ENCODE measurements around the gene LMAN2L. TPM values are rescaled to one million over a fixed set of nuclear protein-coding genes. Genes with fewer than 3 reads are reported as not detected.

The LMAN2L gene
- total RNA-seq, 1 donor from 2014 or later = 27.9 TPM

DNA sequence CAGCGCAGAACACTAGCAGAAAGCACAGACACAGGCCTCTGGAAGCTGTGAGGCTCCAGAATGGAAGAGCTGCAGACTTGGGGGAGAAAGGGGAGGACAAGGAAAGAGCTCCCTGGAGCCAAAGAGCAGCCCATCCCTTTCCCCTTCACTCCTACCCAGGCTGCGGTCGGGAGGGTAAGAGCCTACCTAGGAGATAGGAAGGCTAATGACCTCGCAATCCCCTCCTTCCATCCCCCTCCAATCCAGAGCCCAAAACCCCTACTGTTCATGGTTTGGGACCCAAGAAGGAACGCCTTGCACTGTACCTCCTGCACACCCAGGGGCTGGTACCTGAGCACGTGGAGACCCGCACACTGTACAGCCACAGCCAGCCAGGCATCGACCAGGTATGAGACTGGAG lies 39.8 kb downstream of the LMAN2L start:
- intact Hi-C loops (cut with micrococcal nuclease) = no loop called here
- Histone ChIP-seq H3K27ac (replicated peaks) (no peak overlapping the region), H3K27me3 (ENCODE audit: low read depth) (no peaks in the 10 kb centered on the region), H3K9me3 (replicated peaks) (no peaks in the 10 kb centered on the region), H3K4me1 (no peaks in the 10 kb centered on the region), H3K36me3 (peaks cover 23% of the 10 kb centered on the region), H3K4me3 (no peak overlapping the region)
- no peak for DNase-seq
- TF ChIP-seq, protein P1, sequence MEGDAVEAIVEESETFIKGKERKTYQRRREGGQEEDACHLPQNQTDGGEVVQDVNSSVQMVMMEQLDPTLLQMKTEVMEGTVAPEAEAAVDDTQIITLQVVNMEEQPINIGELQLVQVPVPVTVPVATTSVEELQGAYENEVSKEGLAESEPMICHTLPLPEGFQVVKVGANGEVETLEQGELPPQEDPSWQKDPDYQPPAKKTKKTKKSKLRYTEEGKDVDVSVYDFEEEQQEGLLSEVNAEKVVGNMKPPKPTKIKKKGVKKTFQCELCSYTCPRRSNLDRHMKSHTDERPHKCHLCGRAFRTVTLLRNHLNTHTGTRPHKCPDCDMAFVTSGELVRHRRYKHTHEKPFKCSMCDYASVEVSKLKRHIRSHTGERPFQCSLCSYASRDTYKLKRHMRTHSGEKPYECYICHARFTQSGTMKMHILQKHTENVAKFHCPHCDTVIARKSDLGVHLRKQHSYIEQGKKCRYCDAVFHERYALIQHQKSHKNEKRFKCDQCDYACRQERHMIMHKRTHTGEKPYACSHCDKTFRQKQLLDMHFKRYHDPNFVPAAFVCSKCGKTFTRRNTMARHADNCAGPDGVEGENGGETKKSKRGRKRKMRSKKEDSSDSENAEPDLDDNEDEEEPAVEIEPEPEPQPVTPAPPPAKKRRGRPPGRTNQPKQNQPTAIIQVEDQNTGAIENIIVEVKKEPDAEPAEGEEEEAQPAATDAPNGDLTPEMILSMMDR (IDR thresholded peaks at IDR 0.05; ENCODE audit: borderline replicate concordance) = no peak

DNA sequence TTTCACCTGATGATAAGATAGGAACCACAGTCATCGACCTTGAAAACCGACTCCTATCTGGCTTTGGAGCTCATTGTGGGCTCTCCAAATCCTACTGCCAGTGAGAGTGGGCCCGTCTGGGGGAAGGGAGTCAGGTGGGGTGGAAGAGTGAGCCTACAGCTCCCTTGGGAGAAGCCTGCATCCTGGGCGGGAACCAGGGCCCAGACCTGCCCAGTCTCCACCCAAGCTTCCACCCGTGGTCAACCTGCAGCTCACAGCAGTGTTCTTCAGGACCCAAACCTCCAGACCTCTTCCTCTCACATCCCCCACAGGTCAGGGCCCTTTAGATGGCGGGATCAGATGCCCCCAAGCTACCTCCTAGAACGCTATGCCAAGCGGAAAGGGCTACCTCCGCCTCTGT lies 40.2 kb downstream of the LMAN2L start:
- Histone ChIP-seq H3K9me3 (replicated peaks) (no peaks in the 10 kb centered on the region), H3K36me3 (peaks cover 21% of the 10 kb centered on the region), H3K27ac (replicated peaks) (no peak overlapping the region), H3K27me3 (ENCODE audit: low read depth) (no peaks in the 10 kb centered on the region), H3K4me1 (no peaks in the 10 kb centered on the region), H3K4me3 (no peak overlapping the region)
- no peak for DNase-seq
- intact Hi-C loops (cut with micrococcal nuclease) = no loop called here
- TF ChIP-seq, protein P1 (IDR thresholded peaks at IDR 0.05; ENCODE audit: borderline replicate concordance) = no peak

- intact Hi-C loops (cut with micrococcal nuclease) = no loop called here
Measured at GRCh38 chr2:96699021-96699420, 40.8 kb downstream of the LMAN2L start.

GRCh38 chr2:96698221-96698861 lies 41.5 kb downstream of the LMAN2L start:
- Histone ChIP-seq H3K4me1 (no peaks in the 10 kb centered on the region), H3K27me3 (ENCODE audit: low read depth) (no peaks in the 10 kb centered on the region), H3K4me3 (no peak overlapping the region), H3K36me3 (peaks cover 17% of the 10 kb centered on the region), H3K9me3 (replicated peaks) (no peaks in the 10 kb centered on the region), H3K27ac (replicated peaks) (no peak overlapping the region)
- intact Hi-C loops (cut with micrococcal nuclease) = no loop called here
- TF ChIP-seq, protein P1 (IDR thresholded peaks at IDR 0.05; ENCODE audit: borderline replicate concordance) = no peak
- DNase-seq = no peak

More at GRCh38 chr2:96699021-96699420, 40.8 kb downstream of the LMAN2L start:
- DNase-seq = no peak
- H3K27ac ChIP-seq (replicated peaks) = no peak overlapping the region
- TF ChIP-seq, protein P1 (IDR thresholded peaks at IDR 0.05; ENCODE audit: borderline replicate concordance) = no peak
- H3K27me3 ChIP-seq (ENCODE audit: low read depth) = no peaks in the 10 kb centered on the region
- no peaks in the 10 kb centered on the region for H3K4me1 ChIP-seq
- H3K4me3 ChIP-seq = no peak overlapping the region
- H3K36me3 ChIP-seq = peaks cover 18% of the 10 kb centered on the region
- H3K9me3 ChIP-seq (replicated peaks) = no peaks in the 10 kb centered on the region

DNA sequence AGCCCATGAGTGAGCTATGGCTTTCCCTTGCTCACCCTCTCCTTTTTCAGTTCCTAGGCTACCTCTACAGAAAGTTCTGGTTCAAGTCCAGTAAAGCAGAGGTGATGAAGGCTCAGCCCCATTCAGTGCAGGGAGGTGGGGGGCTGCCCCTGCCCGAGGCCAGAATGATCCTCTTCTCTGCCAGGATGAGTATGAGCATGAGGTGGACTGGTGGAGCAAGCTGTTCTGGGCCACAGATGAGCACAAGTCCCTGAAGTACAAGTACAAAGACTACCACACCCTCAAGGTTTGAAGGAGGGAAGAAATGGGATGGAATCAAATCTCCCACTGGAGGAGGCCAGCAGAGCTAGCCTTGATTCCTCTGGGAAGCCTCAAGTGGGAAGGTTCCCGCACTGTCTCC lies 42.4 kb downstream of the LMAN2L start:
- Histone ChIP-seq H3K4me1 (no peaks in the 10 kb centered on the region), H3K9me3 (replicated peaks) (no peaks in the 10 kb centered on the region), H3K27me3 (ENCODE audit: low read depth) (no peaks in the 10 kb centered on the region), H3K36me3 (peaks cover 9% of the 10 kb centered on the region), H3K27ac (replicated peaks) (no peak overlapping the region), H3K4me3 (no peak overlapping the region)
- intact Hi-C loops (cut with micrococcal nuclease) = no loop called here
- TF ChIP-seq, protein P1 (IDR thresholded peaks at IDR 0.05; ENCODE audit: borderline replicate concordance) = no peak
- DNase-seq = no peak

All from left ventricle myocardium inferior (tissue), 1 donor.